Activated naive CD4-positive, alpha-beta T cell treated with anti-CD3 and anti-CD28 coated beads, Interleukin-2, amount 10 ng/mL, durations not matched to agents 7 days and 5 days (primary cell): Measurements from ENCODE around the gene CHMP3.
A peak's percentile ranks its signal among the peaks of the same experiment; 100 is the strongest.

Experiments used
- CTCF ChIA-PET: fragments of 350-600 bp; sonication (Branson Sonifier 250); formaldehyde crosslinking; loops from one replicate; lab custom pipeline; 2021; ENCODE audit warnings: antibody characterized with exemption; lab: Charles Lee
- DNase-seq: peaks from one replicate; pipeline ENCODE4 v3.0.0-alpha.2; 2020
- H3K27ac Mint-ChIP-seq: one replicate; pipeline ENCODE4 v1.8.0; 2021; ENCODE audit warnings: mild to moderate bottlenecking, moderate library complexity, mixed read lengths
- H3K27me3 Mint-ChIP-seq: one replicate; pipeline ENCODE4 v1.8.0; 2021; ENCODE audit warnings: mild to moderate bottlenecking, mixed read lengths
- H3K36me3 Mint-ChIP-seq: one replicate; pipeline ENCODE4 v1.8.0; 2021; ENCODE audit warnings: mixed read lengths
- H3K4me1 Mint-ChIP-seq: one replicate; pipeline ENCODE4 v1.8.0; 2021; ENCODE audit warnings: mixed read lengths
- H3K4me3 Mint-ChIP-seq: one replicate; pipeline ENCODE4 v1.8.0; 2021; ENCODE audit warnings: mild to moderate bottlenecking, moderate library complexity, mixed read lengths
- H3K9me3 Mint-ChIP-seq: one replicate; pipeline ENCODE4 v1.8.0; 2021; ENCODE audit warnings: mixed read lengths

Gene CHMP3

DNA sequence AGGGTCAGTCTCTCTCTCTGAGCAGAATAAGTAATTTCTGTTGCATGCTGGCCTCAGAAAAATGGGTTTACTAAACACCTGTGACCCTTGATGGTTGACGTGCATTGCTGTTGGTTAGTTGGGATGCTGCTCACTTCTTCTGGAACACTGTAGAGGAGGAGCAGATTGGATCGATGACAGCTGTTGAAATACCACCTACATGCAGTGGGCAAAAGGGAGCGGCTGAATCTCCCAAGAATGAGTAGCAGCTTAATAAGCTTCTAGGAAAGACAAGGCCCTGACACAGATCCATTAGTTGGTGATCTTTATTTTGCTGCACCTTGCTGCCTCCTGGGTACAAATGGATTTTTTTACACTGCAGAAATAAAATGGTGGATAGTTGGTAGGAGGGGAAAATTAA is 78.9 kb downstream of the CHMP3 start:
- Mint-ChIP-seq H3K36me3 (peaks cover 89% of the 10 kb centered on the region), H3K4me3 (no peak overlapping the region), H3K9me3 (no peaks in the 10 kb centered on the region), H3K27ac (no peak overlapping the region), H3K4me1 (peaks cover 19% of the 10 kb centered on the region), H3K27me3 (no peaks in the 10 kb centered on the region)
- no peak for DNase-seq
- CTCF ChIA-PET = no interaction called here

DNA sequence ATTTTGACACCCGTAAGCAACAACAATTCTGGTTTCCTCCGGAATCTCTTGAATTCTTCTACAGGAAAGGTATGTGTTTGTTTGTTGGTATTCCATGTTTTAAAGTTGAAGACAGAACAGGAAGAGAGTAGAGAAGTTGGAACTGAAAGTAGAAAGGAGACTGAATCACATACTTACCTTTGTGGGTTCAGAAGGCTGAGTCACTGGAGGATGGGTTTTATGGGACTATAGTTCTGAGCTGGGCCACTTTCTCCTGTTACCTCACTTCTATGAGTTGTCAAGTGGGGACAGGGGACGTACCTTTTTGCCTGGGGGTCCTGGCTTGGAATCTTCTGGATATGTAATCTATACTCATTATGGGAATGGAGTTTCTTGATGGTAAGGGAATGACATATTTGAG is 81.2 kb downstream of the CHMP3 start:
- H3K9me3 Mint-ChIP-seq = no peaks in the 10 kb centered on the region
- no peaks in the 10 kb centered on the region for H3K27me3 Mint-ChIP-seq
- no peak for DNase-seq
- CTCF ChIA-PET = no interaction called here
- H3K36me3 Mint-ChIP-seq = peaks cover 90% of the 10 kb centered on the region
- no peak overlapping the region for H3K27ac Mint-ChIP-seq
- H3K4me1 Mint-ChIP-seq = peaks cover 19% of the 10 kb centered on the region
- no peak overlapping the region for H3K4me3 Mint-ChIP-seq

- H3K9me3 Mint-ChIP-seq = no peaks in the 10 kb centered on the region
- CTCF ChIA-PET = interaction anchor here (1.4 kb wide), 1 partner anchor 9 kb away, joined by 3 read pairs; no protein-coding TSS in a partner anchor
- no peak overlapping the region for H3K4me3 Mint-ChIP-seq
- H3K4me1 Mint-ChIP-seq = peaks cover 14% of the 10 kb centered on the region
- DNase-seq = no peak
- H3K27ac Mint-ChIP-seq = no peak overlapping the region
- peaks cover 85% of the 10 kb centered on the region for H3K36me3 Mint-ChIP-seq
- no peaks in the 10 kb centered on the region for H3K27me3 Mint-ChIP-seq
Measured at GRCh38 chr2:86480105-86480504, 83.1 kb downstream of the CHMP3 start.

- Mint-ChIP-seq H3K27me3 (no peaks in the 10 kb centered on the region), H3K4me1 (peaks cover 22% of the 10 kb centered on the region), H3K4me3 (no peak overlapping the region), H3K9me3 (no peaks in the 10 kb centered on the region), H3K27ac (no peak overlapping the region), H3K36me3 (peaks cover 85% of the 10 kb centered on the region)
- CTCF ChIA-PET = no interaction called here
- no peak for DNase-seq
Measured at GRCh38 chr2:86477349-86477748, 85.9 kb downstream of the CHMP3 start.

- Mint-ChIP-seq H3K9me3 (no peaks in the 10 kb centered on the region), H3K4me3 (no peak overlapping the region), H3K4me1 (peaks cover 19% of the 10 kb centered on the region), H3K27me3 (no peaks in the 10 kb centered on the region), H3K36me3 (peaks cover 83% of the 10 kb centered on the region), H3K27ac (no peak overlapping the region)
- CTCF ChIA-PET = no interaction called here
- DNase-seq = no peak
Measured at GRCh38 chr2:86476918-86477317, 86.3 kb downstream of the CHMP3 start.

DNA sequence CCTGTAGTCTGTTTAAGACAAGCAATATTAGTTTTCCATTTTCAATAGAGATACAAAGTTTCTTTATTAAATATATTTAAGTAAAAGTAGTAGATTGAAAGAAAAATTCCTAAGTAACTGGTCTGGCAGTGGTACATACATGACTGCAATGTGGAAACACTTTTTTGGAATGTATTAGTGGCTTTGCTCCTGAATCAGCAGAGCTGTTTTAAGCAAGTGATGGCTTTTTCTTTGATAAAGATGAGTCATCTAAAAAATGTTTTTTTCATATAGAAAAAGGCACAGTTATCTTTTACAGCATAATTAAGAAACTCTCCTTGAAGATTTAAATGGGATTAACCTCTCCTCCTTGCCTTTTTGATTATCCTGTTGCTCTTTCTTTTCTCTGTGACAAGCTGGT is 87.2 kb downstream of the CHMP3 start:
- peaks cover 84% of the 10 kb centered on the region for H3K36me3 Mint-ChIP-seq
- no peaks in the 10 kb centered on the region for H3K27me3 Mint-ChIP-seq
- CTCF ChIA-PET = no interaction called here
- H3K4me3 Mint-ChIP-seq = no peak overlapping the region
- no peak for DNase-seq
- H3K9me3 Mint-ChIP-seq = no peaks in the 10 kb centered on the region
- H3K27ac Mint-ChIP-seq = no peak overlapping the region
- H3K4me1 Mint-ChIP-seq = peaks cover 18% of the 10 kb centered on the region

GRCh38 chr2:86471637-86472036 is 91.6 kb downstream of the CHMP3 start:
- H3K36me3 Mint-ChIP-seq = peaks cover 84% of the 10 kb centered on the region
- CTCF ChIA-PET = interaction anchor here (0.8 kb wide), 1 partner anchor 150 kb away, joined by 3 read pairs; no protein-coding TSS in a partner anchor
- H3K27ac Mint-ChIP-seq = no peak overlapping the region
- peaks cover 54% of the 10 kb centered on the region for H3K4me1 Mint-ChIP-seq
- no peak overlapping the region for H3K4me3 Mint-ChIP-seq
- no peaks in the 10 kb centered on the region for H3K27me3 Mint-ChIP-seq
- DNase-seq = no peak
- H3K9me3 Mint-ChIP-seq = no peaks in the 10 kb centered on the region

- DNase-seq = no peak
- H3K27me3 Mint-ChIP-seq = no peaks in the 10 kb centered on the region
- no peak overlapping the region for H3K4me3 Mint-ChIP-seq
- H3K9me3 Mint-ChIP-seq = no peaks in the 10 kb centered on the region
- H3K4me1 Mint-ChIP-seq = peaks cover 56% of the 10 kb centered on the region
- CTCF ChIA-PET = no interaction called here
- H3K27ac Mint-ChIP-seq = no peak overlapping the region
- H3K36me3 Mint-ChIP-seq = peaks cover 88% of the 10 kb centered on the region
Measured at GRCh38 chr2:86470890-86471289, 92.4 kb downstream of the CHMP3 start.

GRCh38 chr2:86468162-86469033 is 94.8 kb downstream of the CHMP3 start:
- CTCF ChIA-PET = interaction anchor here (0.9 to 1.0 kb wide), 2 partner anchors 11 to 154 kb away, joined by 3 to 4 read pairs; no protein-coding TSS in a partner anchor
- Mint-ChIP-seq H3K27ac (peak overlapping the region; percentile 89), H3K4me1 (peaks cover 58% of the 10 kb centered on the region), H3K4me3 (peak overlapping the region; percentile 64), H3K36me3 (peaks cover 86% of the 10 kb centered on the region), H3K9me3 (no peaks in the 10 kb centered on the region), H3K27me3 (no peaks in the 10 kb centered on the region)
- peak; percentile 51 for DNase-seq

DNA sequence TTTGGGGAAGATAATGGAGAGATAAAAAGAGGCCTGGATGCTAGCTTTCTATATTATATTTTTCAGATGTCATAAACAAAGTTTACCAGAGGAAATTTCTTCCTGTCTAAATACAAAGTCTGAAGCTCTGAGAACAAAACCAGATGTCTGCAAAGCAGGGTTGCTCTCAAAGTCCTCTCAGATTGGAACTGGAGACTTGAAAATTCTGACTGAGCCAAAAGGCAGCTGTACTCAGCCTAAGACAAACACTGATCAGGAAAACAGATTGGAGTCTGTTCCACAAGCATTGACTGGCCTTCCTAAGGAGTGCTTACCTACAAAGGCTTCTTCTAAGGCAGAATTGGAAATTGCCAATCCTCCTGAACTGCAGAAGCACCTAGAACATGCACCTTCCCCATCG is 96.9 kb downstream of the CHMP3 start:
- Mint-ChIP-seq H3K4me1 (peaks cover 48% of the 10 kb centered on the region), H3K27ac (peak overlapping the region; percentile 39), H3K4me3 (no peak overlapping the region), H3K9me3 (no peaks in the 10 kb centered on the region), H3K36me3 (peaks cover 82% of the 10 kb centered on the region), H3K27me3 (no peaks in the 10 kb centered on the region)
- CTCF ChIA-PET = interaction anchor here (0.8 to 2.3 kb wide), 2 partner anchors 23 to 26 kb away, joined by 3 to 8 read pairs; no protein-coding TSS in a partner anchor
- no peak for DNase-seq

DNA sequence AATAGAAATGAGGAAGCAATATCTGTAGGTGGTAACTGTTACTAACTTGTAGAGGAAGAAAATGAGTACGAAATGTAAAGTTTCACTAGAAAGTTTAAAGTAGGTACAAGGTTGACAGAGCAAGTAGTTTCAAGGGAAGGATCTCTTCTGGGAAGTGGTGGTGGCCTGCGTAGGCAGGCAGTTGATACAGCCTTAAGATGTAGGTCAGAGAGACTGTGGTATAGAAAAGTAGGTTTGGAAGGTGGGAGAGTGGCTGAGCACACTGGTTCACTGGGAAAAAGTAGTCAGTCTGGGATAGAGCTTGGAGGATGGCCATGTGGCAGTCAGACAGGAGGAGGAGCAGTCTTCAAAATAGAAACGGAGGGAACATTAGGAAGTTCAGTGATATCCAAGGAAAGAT is 98.6 kb downstream of the CHMP3 start:
- Mint-ChIP-seq H3K4me3 (no peak overlapping the region), H3K4me1 (peaks cover 38% of the 10 kb centered on the region)

DNA sequence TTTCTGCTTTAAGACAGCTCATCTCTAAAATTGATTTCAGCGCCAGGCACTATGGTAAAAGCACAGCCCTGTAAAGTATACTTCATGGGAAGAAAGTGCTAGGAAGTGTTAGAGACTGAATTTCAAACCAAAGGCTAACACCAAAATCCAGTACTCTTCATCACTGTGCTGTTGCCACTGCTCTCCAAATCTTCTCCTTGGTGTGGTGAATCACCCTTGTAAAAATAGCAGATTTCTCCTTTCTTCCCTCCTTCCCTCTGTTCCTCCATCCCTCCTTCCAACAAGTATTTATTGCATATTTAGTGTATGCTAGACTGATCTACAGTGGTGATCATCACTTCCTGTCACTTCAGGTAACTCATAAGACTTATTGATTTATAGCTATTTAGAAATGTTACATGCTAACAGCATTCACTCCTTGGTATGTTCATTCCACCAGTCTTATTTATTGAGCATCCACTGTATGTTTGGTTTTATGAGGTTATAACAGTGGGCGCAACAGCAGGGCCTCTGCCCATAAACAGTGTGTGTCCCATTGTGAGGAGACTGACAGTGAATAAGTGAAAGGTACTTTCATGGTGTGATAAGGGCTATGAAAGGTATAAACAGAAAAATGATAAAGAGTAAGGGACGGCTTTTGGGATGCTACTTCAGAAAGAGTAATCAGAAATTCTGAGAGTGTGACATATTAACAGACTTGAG is 102.0 kb downstream of the CHMP3 start:
- no peak overlapping the region for H3K27ac Mint-ChIP-seq
- no peaks in the 10 kb centered on the region for H3K9me3 Mint-ChIP-seq
- CTCF ChIA-PET = no interaction called here
- peaks cover 7% of the 10 kb centered on the region for H3K4me1 Mint-ChIP-seq
- H3K27me3 Mint-ChIP-seq = no peaks in the 10 kb centered on the region
- peaks cover 81% of the 10 kb centered on the region for H3K36me3 Mint-ChIP-seq
- no peak for DNase-seq
- no peak overlapping the region for H3K4me3 Mint-ChIP-seq

More for the DNA sequence above, 98.6 kb downstream of the CHMP3 start:
- peaks cover 86% of the 10 kb centered on the region for H3K36me3 Mint-ChIP-seq
- no peak for DNase-seq
- H3K27me3 Mint-ChIP-seq = no peaks in the 10 kb centered on the region
- H3K9me3 Mint-ChIP-seq = no peaks in the 10 kb centered on the region
- peak overlapping the region; percentile 33 for H3K27ac Mint-ChIP-seq
- CTCF ChIA-PET = no interaction called here

- no peaks in the 10 kb centered on the region for H3K27me3 Mint-ChIP-seq
- CTCF ChIA-PET = no interaction called here
Measured at GRCh38 chr2:86455181-86455580, 108.1 kb downstream of the CHMP3 start.

GRCh38 chr2:86454238-86454637 is 109.0 kb downstream of the CHMP3 start:
- Mint-ChIP-seq H3K36me3 (peaks cover 80% of the 10 kb centered on the region), H3K27me3 (no peaks in the 10 kb centered on the region), H3K27ac (no peak overlapping the region), H3K4me1 (peaks cover 7% of the 10 kb centered on the region), H3K9me3 (no peaks in the 10 kb centered on the region), H3K4me3 (no peak overlapping the region)
- CTCF ChIA-PET = no interaction called here
- DNase-seq = no peak

More at GRCh38 chr2:86455181-86455580, 108.1 kb downstream of the CHMP3 start:
- DNase-seq = no peak
- Mint-ChIP-seq H3K36me3 (peaks cover 80% of the 10 kb centered on the region), H3K27ac (no peak overlapping the region), H3K4me1 (peaks cover 3% of the 10 kb centered on the region), H3K9me3 (no peaks in the 10 kb centered on the region), H3K4me3 (no peak overlapping the region)
